Tongue (tissue), 2 donors: ENCODE results near the gene OPCML. TPM values are rescaled to one million over a fixed set of nuclear protein-coding genes. Genes with fewer than 3 reads are reported as not detected.

Source experiments
- DNase-seq: peaks from one replicate; pipeline ENCODE4 v3.0.0-alpha.2; 2015
- total RNA-seq: library from RNA; depleted of rRNA; stranded (reverse); fragments of >200 nt; gene quantifications from one replicate; pipeline ENCODE4 v1.2.3, GENCODE V29; 2014

Gene OPCML
- total RNA-seq, 1 donor from 2014 or later = 0.41 TPM

DNA sequence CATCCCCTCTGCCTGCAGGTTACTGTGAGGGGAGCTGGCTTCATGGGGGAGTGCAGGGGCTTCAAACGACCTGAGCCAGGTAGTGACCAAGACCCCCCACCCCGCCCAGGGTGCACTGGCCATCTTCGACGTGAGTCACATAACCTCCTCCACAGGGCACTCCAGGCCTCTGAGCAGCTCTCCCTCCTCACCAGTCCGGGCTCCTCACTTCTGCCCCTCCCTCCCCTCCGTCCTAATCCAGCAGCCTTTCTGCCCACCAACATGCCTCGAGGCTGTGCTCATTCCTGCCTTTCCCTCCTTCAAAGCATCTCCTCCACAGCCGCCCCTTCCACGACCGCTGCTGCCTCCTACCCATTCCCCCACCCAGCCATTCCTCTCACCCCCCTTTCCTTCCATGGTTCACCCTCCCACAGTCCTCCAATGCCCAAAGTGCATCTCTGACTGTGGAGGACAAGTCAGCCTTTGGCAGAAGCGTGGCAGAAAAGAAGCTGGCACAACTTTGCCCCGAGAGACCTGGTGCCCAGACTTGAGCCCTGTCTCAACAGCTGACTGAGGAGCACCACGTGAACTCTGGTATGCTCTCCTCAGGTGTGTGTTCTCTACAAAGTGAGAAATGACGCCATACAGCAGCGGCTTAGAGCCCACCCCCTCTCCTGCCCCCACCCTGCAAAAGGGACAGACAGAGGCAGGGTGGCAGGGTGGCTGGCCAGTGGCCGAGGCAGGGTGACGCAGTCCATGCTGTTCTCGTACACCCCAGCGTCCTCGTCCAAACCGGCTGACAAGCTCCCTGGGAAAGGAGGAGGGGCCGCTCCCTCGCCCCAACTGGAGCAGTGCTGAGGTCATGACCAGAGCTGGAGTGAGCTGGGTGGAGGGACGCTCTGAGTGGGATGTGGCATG lies 30.4 kb downstream of the OPCML start:
- peak; percentile 6 for DNase-seq

GRCh38 chr11:133500936-133501335 lies 31.4 kb downstream of the OPCML start:
- no peak for DNase-seq

DNA sequence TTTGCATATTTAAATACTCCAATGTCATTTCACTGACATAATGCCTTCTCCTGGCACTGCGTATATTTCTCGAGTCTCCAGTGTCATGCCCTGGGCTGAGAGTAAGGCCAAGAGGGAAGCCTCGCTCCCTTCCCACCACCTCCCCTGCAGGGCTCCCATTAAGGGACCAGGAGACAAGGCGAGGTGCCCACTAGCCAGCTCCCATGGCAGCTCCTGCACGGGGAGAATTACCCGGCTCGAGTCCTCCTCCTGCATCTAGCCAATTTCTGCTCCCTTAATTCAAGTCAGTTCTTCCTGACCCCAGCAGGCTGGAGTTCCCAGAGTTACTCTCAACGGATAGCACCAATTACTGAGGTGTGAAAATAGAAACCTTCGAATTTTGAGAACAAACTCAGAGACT lies 31.9 kb downstream of the OPCML start:
- DNase-seq = no peak

DNA sequence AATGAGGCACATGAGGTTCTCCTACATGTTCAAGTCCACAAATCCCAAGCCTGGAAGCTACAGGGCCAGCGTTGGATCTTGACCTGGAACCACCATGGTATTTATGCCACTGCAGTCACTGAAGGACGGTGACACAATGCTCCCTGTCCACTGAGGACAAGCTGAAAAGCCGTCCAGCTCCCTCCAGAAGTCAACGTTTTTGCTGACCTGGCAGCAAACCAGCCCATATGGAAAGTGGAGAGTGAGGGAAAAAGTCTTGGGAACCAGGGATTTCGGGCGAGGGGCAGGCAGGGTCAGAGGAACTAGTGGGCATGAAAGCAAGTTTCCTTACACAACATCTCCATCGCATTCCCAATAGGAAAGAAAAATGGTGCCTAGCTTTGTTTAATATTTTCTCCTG lies 33.3 kb downstream of the OPCML start:
- no peak for DNase-seq

DNA sequence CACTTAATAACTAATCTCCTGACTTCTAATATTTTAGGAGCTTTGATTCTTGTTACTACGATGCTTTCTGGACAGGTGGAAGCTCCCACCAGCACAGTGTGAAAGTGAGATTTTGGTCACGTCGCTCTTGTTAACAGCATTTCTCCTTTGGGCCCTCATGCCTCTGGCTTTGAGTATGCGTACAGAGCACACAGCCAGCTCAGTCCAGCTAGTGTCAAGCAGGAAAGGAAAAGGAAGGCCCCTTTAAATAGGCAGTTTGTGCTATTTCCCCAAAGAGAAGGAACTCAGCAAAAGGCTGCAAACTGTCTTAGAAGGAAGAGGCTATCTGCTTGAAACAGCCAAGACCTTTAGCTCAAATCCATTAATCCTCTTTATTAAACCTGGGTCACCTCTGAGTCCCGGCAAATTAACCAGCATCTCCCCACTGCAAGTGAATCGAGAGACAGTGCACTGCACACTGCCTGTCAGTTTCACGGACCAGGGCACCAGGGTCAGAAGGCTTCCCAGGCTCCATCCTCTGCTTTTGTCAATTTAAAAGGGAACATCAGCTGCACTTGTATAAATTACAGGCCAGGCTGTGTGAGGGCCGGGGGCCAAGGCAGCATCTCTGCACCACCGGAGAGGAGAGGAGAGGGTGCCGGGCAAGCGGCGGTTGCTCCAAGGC lies 34.7 kb downstream of the OPCML start:
- DNase-seq = no peak

- no peak for DNase-seq
These were observed 39.4 kb downstream of the OPCML start for GRCh38 chr11:133492895-133493294.

DNA sequence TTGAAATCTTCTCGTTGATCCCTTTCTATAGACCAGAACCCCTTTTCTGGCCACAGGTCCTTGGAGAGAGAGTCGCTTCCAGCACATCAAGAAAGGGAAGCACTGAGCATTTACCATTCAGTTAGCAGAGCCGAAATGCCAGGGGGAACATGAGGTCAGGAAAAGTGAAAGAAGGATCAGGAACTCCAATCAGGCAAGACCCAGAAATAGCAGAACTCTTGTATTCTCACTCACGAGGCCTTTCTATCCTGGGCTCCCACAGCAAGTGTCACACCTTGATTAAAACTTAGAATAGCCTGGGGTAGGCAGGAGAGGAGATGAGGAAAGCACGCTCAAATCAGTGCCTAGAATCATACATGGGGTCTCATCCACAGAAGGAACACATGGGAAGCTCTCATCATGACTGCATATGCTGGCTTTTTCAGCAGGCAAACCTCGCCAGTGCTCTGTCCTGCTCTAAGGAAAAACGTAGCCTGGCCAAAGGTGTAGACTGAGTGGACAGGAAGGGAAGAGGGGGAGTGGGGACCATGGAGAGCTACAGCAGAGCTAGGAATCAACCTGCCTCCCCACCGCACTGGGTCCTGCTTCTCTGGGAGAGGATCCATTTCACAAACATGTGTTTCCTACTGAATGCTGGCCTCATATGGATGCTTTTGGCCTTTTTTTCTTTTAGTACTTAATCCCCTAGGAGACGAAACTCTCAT lies 40.5 kb downstream of the OPCML start:
- no peak for DNase-seq

DNA sequence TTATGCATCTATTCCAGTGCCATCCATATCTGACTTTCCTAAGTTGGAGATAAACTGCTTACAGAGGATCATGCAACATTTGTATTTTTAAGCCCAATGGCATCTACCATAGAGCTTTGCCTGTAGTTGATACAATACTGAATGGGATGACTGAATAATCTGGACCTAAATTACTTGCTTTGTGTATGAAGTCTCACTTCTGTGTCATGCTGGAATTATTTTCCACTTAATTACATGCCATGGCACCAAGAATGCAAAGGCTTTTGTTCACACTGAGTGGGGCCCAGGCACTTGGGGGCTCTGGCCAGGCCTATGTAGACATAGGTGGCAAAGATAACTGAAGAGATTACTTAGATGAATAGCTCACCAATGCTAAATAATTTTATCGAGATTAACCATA lies 51.6 kb downstream of the OPCML start:
- no peak for DNase-seq

DNA sequence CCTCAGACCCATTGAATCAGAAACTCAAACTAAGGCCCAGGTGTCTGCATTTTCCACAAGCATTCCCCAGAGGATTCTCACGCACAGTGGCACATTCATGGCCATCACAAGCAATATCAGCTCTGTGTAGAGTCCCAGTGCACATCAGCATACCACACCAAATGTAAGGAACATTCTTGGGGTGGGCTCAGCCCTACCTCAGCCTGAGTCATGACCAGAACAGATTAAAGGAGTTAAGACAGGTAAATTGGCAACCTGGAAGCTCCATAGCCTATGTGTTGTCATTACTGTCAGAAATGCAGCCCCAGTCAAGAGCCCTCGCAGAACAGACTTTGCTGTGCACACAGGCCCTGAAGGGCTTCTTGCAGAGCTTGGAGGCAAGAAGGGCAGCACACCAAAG lies 53.1 kb downstream of the OPCML start:
- DNase-seq = no peak

DNA sequence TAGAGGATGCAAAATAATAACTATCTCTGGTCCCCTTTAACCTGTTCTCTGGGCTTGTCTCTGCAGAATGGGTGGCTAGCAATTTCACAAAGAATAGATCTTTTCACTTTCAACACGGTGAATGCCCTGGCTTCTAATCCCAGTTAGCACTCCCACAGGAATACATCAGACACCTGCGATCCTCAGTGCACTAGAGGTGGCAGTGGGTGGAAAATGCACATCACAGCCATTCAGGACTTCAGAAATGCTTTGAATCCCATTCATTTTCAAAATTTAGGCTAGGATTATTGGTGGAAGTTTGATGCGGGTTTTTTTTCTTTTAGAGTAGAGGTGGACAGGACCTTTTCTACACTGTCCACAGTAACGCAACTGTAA lies 55.1 kb downstream of the OPCML start:
- DNase-seq = no peak

GRCh38 chr11:133476570-133477250 lies 55.6 kb downstream of the OPCML start:
- DNase-seq = no peak

- no peak for DNase-seq
These were observed 57.8 kb downstream of the OPCML start for GRCh38 chr11:133474461-133474860.

GRCh38 chr11:133467686-133468085 lies 64.6 kb downstream of the OPCML start:
- DNase-seq = no peak

DNA sequence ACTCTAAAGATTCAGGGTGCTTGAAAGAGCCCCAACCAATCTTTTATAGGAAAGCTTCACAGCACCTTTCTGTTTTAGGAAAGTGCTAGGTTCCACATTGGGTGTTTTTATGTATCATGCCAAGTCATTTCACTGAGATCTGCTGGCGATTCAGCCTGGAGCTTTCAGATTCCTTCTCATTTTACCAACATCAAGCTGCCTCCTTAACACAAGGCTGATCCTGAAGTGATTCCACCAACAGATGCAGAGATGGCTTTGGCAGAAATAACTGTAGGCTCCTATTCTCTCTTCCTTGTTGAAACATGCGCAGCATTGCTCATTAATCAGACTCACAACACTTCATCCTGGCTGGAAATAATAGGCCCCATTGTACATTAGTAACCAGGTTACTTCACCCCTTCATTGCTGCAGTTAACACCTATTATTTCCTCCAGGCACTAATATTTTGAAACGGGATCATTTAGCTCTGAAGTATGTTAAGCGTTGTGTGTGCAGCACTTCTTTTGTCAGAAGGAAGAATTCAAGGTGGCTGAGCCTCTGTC lies 89.0 kb downstream of the OPCML start:
- peak; percentile 5 for DNase-seq

- no peak for DNase-seq
These were observed 90.2 kb downstream of the OPCML start for GRCh38 chr11:133441964-133442660.

DNA sequence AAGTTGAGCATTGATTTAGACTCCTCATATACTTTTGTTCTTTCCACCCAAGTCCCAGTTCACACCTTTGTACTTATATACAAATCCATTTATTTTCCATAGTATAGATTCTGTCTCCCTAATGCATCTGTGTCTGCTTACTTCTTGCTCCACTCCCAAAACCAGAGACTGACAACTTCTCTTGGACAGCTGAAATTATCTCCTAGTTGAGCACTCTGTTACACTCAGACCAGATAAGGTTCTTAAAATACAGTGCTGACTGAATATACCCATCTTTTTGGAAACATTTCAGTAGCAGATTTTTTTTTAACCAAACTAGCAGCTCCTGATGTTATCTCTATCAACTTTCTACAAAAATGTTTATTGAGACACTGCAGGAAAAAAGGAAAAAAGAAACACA lies 106.3 kb downstream of the OPCML start:
- DNase-seq = no peak

- DNase-seq = no peak
These were observed 107.1 kb downstream of the OPCML start for GRCh38 chr11:133425245-133425644.

- no peak for DNase-seq
These were observed 114.1 kb downstream of the OPCML start for GRCh38 chr11:133418218-133418617.

DNA sequence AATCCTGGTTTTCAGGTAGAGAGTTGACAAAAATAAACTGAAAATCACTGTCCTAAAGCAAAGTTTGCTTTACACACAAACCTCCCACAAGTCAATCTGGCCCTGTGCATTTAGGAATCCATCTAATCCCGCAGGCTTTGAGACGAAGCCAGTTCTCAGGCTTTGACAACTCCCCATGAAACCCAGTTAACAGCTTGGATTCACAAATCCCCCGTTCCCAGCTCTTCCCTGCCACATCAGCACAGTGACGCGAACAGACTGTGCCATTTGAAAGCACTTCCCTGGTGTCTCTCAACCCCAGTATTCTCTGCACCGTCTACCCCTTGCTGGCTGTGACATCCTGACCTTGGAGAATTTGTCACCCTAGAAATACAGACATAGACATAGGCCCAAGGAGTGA lies 117.8 kb downstream of the OPCML start:
- DNase-seq = peak; percentile 39

DNA sequence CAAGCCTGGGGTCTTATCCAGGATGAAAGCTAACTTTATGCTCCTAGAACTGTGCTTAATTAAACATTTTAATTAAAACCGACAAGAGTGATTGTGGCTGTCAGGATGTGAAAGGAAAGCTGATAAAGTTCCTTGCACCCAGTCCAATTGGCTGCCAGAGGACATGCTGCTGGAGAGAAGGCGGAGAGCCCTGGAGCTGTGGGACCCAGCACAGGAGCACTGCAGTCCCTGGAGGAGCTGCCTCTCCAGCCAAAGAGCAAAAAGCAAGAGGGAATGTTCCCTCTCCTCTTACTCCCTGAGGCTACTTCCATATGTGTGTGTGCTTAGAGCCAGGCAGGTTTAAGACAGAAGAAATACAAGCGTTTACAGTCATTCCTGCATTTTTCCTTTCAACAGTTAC lies 118.6 kb downstream of the OPCML start:
- DNase-seq = no peak

DNA sequence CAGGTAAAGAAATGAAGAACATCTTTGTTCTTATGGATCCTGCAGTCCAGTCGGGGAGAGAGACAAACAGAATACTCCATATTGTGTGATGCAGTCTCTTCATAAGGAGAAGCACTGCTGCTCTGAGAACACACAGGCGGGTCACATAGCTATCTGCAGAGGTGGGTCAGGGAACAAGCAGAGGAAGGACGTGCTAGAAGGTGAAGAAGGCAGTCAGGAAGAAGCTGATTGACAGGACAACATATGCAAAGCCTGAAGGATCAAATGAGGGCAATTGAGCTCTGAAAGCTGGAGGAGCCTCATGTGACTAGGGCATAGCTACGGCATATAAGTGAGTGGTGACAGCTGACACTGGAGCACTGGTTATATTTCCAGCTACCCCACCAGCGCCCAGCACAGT lies 122.5 kb downstream of the OPCML start:
- DNase-seq = no peak

- no peak for DNase-seq
These were observed 123.4 kb downstream of the OPCML start for GRCh38 chr11:133408936-133409335.
